ENCODE data around the gene PCDHGB7.
"Not testable (repeated sequence)": the region's sequence is repeated elsewhere in the genome, so short reads cannot be mapped to it uniquely, and the experiment has no call there.

PCDHGB7 gene

GRCh38 chr5:141422742-141423291 is 5.3 kb downstream of the PCDHGB7 start:
- no peak overlapping the region for H3K4me3 ChIP-seq (ENCODE audit: low read depth, low read length)

DNA sequence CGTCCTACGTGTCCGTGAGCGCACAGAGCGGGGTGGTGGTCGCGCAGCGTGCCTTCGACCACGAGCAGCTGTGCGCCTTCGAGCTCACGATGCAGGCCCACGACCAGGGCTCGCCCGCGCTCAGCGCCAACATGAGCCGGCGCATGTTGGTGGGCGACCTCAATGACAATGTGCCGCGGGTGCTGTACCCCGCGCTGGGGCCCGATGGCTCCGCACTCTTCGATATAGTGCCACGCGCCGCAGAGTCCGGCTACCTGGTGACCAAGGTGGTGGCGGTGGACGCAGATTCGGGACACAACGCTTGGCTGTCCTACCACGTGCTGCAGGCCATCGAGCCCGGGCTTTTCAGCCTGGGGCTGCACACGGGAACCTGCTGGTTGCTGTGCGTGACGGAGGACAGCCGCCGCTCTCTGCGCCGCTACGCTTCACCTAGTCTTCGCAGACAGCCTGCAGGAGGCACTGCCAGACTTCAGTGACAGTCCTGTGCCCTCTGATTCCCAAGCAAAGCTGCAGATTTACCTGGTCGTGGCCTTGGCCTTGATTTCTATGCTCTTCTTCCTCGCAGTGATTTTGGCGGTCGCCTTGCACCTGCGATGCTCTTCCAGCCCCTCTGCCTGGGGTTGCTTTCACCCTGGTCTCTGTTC is 10.4 kb downstream of the PCDHGB7 start:
- H3K4me3 ChIP-seq (ENCODE audit: low read depth, low read length) = no peak overlapping the region

DNA sequence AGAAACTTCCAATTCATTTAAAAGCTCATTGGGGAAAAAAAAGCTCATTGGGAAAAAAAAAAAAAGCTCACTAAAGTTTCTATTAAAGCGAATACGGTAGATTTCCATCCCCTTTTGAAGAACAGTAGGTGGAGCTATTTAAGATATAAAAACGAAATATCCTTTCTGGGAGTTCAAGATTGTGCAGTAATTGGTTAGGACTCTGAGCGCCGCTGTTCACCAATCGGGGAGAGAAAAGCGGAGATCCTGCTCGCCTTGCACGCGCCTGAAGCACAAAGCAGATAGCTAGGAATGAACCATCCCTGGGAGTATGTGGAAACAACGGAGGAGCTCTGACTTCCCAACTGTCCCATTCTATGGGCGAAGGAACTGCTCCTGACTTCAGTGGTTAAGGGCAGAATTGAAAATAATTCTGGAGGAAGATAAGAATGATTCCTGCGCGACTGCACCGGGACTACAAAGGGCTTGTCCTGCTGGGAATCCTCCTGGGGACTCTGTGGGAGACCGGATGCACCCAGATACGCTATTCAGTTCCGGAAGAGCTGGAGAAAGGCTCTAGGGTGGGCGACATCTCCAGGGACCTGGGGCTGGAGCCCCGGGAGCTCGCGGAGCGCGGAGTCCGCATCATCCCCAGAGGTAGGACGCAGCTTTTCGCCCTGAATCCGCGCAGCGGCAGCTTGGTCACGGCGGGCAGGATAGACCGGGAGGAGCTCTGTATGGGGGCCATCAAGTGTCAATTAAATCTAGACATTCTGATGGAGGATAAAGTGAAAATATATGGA is 13.0 kb downstream of the PCDHGB7 start, which contains the start of gene PCDHGA12:
Gene PCDHGA12 (plus strand): TSS at position 176 of the 782 bp plus-strand sequence. CDS start 253 bp downstream, at position 429.
- H3K4me3 ChIP-seq (ENCODE audit: low read depth, low read length) = no peak within 1 kb of the TSS

GRCh38 chr5:141431286-141431685 is 13.8 kb downstream of the PCDHGB7 start:
- H3K4me3 ChIP-seq (ENCODE audit: low read depth, low read length) = no peak overlapping the region

DNA sequence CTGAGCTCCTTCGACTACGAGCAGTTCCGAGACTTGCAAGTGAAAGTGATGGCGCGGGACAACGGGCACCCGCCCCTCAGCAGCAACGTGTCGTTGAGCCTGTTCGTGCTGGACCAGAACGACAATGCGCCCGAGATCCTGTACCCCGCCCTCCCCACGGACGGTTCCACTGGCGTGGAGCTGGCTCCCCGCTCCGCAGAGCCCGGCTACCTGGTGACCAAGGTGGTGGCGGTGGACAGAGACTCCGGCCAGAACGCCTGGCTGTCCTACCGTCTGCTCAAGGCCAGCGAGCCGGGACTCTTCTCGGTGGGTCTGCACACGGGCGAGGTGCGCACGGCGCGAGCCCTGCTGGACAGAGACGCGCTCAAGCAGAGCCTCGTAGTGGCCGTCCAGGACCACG is 14.8 kb downstream of the PCDHGB7 start:
- H3K4me3 ChIP-seq (ENCODE audit: low read depth, low read length) = not testable (repeated sequence)

GRCh38 chr5:141432726-141433125 is 15.2 kb downstream of the PCDHGB7 start:
- H3K4me3 ChIP-seq (ENCODE audit: low read depth, low read length) = not testable (repeated sequence)

DNA sequence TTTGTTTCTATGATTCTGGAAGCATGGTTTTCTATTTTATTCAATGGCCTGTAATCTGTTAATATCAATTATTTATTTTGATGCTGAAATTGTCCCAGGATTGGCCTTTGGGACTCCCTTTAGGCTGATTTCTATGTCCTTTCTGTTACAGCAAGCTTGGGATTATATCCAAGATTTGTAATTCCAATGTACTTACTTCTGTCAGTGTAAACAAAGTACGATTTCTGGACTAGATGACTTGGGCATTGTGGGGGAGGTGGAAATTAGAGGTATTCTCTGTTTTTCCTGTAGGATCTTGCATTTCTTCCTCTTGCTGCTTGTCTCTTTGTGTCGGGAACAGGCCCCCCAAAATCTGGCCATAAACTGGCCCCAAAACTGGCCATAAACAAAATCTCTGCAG is 16.5 kb downstream of the PCDHGB7 start:
- no peak overlapping the region for H3K4me3 ChIP-seq (ENCODE audit: low read depth, low read length)

GRCh38 chr5:141437221-141437620 is 19.7 kb downstream of the PCDHGB7 start:
- H3K4me3 ChIP-seq (ENCODE audit: low read depth, low read length) = no peak overlapping the region

- H3K4me3 ChIP-seq (ENCODE audit: low read depth, low read length) = no peak overlapping the region
Observed at GRCh38 chr5:141439411-141440141, 22.1 kb downstream of the PCDHGB7 start.

DNA sequence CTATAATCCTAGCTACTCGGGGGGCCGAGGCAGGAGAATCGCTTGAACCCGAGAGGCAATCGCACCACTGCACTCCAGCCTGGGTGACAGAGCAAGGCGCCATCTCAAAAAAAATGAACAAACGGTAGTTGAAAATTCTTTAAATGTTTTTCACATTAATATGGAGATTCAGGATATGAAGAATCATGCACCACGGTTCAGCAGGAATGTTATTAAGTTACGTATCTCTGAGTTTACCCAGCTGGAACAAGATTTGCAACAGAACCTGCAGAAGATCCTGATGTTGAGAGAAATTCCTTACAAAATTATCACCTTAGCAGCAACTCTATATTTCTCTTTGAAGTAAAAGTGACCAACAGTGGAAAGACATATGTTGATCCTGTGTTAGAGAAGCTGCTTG is 22.9 kb downstream of the PCDHGB7 start:
- no peak overlapping the region for H3K4me3 ChIP-seq (ENCODE audit: low read depth, low read length)

- H3K4me3 ChIP-seq (ENCODE audit: low read depth, low read length) = no peak overlapping the region
Observed at GRCh38 chr5:141441571-141442170, 24.2 kb downstream of the PCDHGB7 start.

GRCh38 chr5:141465351-141465750 is 47.9 kb downstream of the PCDHGB7 start:
- no peak overlapping the region for H3K4me3 ChIP-seq (ENCODE audit: low read depth, low read length)
